Measurements from ENCODE around the gene MED13L. TPM values are rescaled to one million over a fixed set of nuclear protein-coding genes. Genes with fewer than 3 reads are reported as not detected.

Gene MED13L
- total RNA-seq, 1 donor from 2014 or later, result 147 TPM

- Histone ChIP-seq H3K9me3 (no peaks in the 10 kb centered on the region), H3K4me3 (no peak overlapping the region), H3K4me1 (peaks cover 60% of the 10 kb centered on the region), H3K27me3 (no peaks in the 10 kb centered on the region), H3K27ac (no peak overlapping the region), H3K36me3 (no peaks in the 10 kb centered on the region)
- TF ChIP-seq CTCF (IDR thresholded peaks at IDR 0.05), result no peak
- ATAC-seq (no peak), DNase-seq (no peak)
- intact Hi-C loops (cut with DNase I), result no loop called here
These were observed 9.5 kb downstream of the MED13L start for GRCh38 chr12:116267948-116268347.

- DNase-seq, result no peak
- intact Hi-C loops (cut with DNase I), result no loop called here
- no peak overlapping the region for H3K4me3 ChIP-seq
These were observed 10.7 kb downstream of the MED13L start for GRCh38 chr12:116266631-116267349.

GRCh38 chr12:116266168-116266601 is 11.3 kb downstream of the MED13L start:
- intact Hi-C loops (cut with DNase I), result no loop called here
- Histone ChIP-seq H3K4me3 (no peak overlapping the region), H3K27ac (no peak overlapping the region), H3K36me3 (no peaks in the 10 kb centered on the region), H3K4me1 (peaks cover 67% of the 10 kb centered on the region), H3K27me3 (no peaks in the 10 kb centered on the region), H3K9me3 (no peaks in the 10 kb centered on the region)
- peak; percentile 27 for ATAC-seq
- no peak for DNase-seq
- no peak for TF ChIP-seq CTCF (IDR thresholded peaks at IDR 0.05)

More at GRCh38 chr12:116266631-116267349, 10.7 kb downstream of the MED13L start:
- Histone ChIP-seq H3K27ac (no peak overlapping the region), H3K36me3 (no peaks in the 10 kb centered on the region), H3K27me3 (no peaks in the 10 kb centered on the region), H3K4me1 (peaks cover 61% of the 10 kb centered on the region), H3K9me3 (no peaks in the 10 kb centered on the region)
- no peak for ATAC-seq
- TF ChIP-seq CTCF (IDR thresholded peaks at IDR 0.05), result no peak

- DNase-seq, result no peak
These were observed 11.9 kb downstream of the MED13L start for GRCh38 chr12:116265351-116266147.

GRCh38 chr12:116264525-116265070 is 12.9 kb downstream of the MED13L start:
- H3K4me1 ChIP-seq, result peaks cover 75% of the 10 kb centered on the region
- no peaks in the 10 kb centered on the region for H3K36me3 ChIP-seq
- no peaks in the 10 kb centered on the region for H3K9me3 ChIP-seq
- no peak overlapping the region for H3K4me3 ChIP-seq
- no peak for DNase-seq
- intact Hi-C loops (cut with DNase I), result no loop called here
- H3K27ac ChIP-seq, result no peak overlapping the region
- no peaks in the 10 kb centered on the region for H3K27me3 ChIP-seq
- no peak for ATAC-seq
- no peak for TF ChIP-seq CTCF (IDR thresholded peaks at IDR 0.05)

More at GRCh38 chr12:116265351-116266147, 11.9 kb downstream of the MED13L start:
- Histone ChIP-seq H3K36me3 (no peaks in the 10 kb centered on the region), H3K4me3 (no peak overlapping the region), H3K4me1 (peaks cover 71% of the 10 kb centered on the region), H3K9me3 (no peaks in the 10 kb centered on the region), H3K27ac (no peak overlapping the region), H3K27me3 (no peaks in the 10 kb centered on the region)
- intact Hi-C loops (cut with DNase I), result no loop called here
- no peak for TF ChIP-seq CTCF (IDR thresholded peaks at IDR 0.05)
- no peak for ATAC-seq
